ENCODE data around the gene TAF4.

GRCh38 chr20:62058941-62059340 lies 6.7 kb downstream of the TAF4 start:
- TF ChIP-seq CTCF (conservative IDR thresholded peaks at IDR 0.05 in 1 of 2, IDR thresholded peaks at IDR 0.05 in 1 of 2; ENCODE audit: low read depth in 1 of 2, low read length in 2 of 2) (no peak), EZH2 (IDR thresholded peaks at IDR 0.05; ENCODE audit: low read length, missing control alignments) (no peak)

Data from fibroblast of lung (primary cell).